GM18498 (cell line): ENCODE data around the gene TP63.
A peak's percentile ranks its signal among the peaks of the same experiment; 100 is the strongest.

Experiments used
- ATAC-seq: cut with Tn5 transposase; IDR thresholded peaks from one replicate; pipeline ENCODE4 v1.9.1; 2021; ENCODE audit warnings: mild to moderate bottlenecking, moderate library complexity; ENCODE audit not compliant: unreplicated experiment

TP63 gene

GRCh38 chr3:189806171-189806951 lies 175.2 kb downstream of the TP63 start:
- no peak for ATAC-seq

DNA sequence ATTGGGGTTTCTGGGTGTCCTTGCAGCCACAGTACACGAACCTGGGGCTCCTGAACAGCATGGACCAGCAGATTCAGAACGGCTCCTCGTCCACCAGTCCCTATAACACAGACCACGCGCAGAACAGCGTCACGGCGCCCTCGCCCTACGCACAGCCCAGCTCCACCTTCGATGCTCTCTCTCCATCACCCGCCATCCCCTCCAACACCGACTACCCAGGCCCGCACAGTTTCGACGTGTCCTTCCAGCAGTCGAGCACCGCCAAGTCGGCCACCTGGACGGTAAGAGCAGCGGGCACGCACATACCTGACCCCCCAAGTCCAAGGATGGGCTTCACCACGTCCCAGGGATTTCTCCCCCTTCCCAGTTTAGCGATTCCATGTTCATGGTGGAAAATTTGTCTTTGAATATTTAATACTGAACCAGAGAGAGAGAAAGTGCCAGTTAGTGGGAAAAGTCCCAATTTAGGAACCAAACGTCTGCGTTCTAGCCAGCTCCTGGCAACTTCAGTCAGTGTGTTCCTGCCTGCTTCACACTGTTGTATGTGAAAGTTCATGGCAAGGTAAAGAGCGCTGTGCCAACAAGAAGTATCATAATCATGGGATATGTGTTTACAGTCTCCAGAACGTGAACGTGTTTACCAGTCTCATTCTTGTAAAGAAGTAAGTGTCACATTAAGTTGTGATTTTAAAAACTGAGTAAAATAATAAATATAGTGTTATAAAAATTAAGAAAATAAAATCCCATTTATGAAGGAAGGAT lies 177.2 kb downstream of the TP63 start:
- no peak for ATAC-seq

- ATAC-seq = no peak
These were observed 178.4 kb downstream of the TP63 start for GRCh38 chr3:189809583-189809982.

DNA sequence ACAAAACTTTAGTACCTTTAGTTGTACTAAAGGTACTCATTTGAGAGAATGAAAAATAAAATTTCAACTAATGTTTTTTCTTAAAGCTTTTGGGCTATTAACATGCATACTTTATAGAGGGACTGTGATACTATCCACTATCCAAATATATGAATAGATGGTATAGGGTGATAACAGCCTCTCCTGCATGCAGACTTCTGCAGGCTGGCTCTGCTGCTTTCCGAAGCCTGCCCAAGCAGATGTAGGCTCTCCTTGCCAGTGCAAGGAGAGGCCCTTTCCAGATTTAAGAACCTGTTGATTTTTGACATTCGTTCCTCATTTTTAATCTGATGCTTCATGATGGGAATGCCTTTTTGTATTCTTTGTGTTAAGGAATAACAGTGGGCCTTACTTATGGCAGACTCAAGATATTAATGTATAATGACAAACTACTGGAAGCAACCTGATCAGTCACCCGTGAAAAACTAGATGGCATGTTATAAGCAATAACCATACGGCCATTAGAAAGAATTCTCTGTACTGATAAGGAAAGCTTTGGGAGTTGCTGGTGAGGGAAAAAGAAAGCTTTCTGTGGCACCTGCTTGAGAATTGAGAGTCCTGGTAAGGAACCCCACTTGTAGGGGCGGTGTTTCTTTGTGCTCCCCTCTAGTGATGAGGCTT lies 181.7 kb downstream of the TP63 start:
- ATAC-seq = no peak

DNA sequence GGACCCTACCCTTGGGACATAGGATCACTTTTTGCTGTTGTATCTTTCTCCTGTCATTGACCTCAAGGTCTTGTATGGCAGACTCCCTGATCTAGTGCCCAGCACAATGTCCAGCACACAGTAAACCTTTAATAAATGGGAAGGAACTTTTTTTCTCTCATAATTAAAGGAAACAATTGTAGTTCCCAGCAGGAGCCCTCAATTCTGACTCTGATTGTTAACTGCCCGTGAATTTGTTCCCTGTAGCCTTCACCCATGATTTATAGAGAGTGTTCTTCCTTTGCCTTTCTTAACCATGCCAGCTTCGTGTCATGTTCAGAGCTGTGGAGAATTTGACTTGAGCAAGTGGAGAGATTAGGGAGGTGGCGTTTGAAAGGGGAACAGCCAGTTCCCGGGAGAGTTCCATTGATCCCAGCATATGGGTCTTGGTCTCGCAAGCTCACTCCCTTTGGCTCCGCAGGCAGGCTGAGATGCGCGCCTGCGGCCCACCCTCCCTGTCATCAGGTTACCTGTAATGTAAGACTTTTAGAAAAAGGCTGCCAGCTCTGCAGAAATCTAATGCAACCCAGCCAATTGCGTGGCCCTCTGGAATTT lies 182.6 kb downstream of the TP63 start:
- ATAC-seq = no peak

- ATAC-seq = peak; percentile 68
These were observed 189.2 kb downstream of the TP63 start for GRCh38 chr3:189820365-189820720.

GRCh38 chr3:189821262-189821661 lies 190.1 kb downstream of the TP63 start:
- no peak for ATAC-seq

DNA sequence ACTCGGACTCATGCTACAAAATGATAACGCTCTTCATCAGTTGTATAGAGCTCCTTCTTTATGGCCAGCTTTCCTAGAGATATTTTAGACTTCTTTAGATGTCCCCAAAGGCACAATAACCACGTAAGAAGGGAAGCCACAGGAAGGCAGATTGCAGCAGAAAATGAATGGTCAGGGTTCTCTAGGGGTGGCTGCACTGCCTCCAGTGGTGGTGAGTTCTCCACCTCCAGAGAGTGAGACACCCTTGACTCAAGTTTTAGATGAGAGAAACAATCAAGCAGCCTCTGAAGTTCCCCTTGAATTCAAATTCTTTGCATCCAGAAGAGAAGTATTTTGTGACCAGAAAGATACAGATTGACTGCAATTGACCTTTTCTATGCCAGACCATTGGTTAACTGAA lies 191.5 kb downstream of the TP63 start:
- no peak for ATAC-seq

GRCh38 chr3:189824629-189825312 lies 193.6 kb downstream of the TP63 start:
- ATAC-seq = no peak

- ATAC-seq = no peak
These were observed 195.4 kb downstream of the TP63 start for GRCh38 chr3:189826566-189826965.

DNA sequence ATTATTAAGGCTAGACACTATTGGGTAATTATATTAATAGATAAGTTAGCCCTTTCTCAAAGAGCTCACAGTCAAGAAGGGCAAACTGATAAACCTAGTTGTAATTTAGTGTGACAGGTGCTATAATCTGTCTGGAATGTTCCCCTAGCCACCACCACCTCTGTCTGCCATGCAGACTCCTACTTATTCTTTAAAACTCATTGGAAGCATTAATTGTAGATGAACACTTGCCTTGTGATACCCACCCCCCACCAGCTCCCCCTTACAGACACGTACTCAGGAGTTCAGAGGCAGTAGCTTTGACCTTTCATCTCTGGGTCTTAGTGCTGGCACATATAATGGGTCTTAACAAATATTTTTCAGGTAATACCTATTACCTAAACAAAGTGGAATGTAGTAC lies 195.9 kb downstream of the TP63 start:
- ATAC-seq = no peak

DNA sequence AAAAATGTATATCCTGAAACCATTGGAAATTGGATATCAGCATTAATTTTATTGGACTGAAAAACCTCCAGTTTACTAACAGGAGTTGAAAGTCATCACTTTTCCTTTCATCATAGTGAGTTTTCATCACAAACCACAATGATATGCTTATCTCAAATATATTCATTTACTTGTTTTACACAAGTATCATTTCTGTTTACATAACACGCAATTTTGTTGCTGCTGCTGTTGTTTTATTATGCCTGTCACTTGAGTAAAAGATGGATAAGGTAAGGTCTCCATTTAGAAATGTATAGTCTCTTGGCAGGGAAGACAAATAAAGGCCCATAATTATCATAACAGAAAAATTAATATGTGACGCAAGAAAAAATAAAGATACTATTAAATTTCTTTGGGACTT lies 199.2 kb downstream of the TP63 start:
- ATAC-seq = no peak

DNA sequence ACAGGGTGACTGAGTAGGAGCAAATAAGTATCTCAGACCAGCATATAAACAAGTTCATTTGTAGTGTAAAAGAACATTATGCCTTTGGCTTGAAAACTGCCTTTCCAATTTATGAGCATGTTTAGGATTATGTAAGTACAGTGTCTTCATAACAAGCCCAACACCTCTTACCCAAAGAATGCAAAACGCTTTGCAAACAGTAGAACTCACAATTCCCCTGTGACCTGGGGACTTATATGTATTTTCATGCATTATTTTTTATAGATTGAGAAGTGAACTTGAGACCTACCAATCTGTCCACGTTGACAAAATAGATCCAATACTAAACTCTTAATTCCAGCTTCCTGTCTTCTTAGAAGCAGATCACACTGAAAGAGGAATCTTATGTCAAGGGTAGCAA lies 202.1 kb downstream of the TP63 start:
- no peak for ATAC-seq

GRCh38 chr3:189833996-189834395 lies 202.8 kb downstream of the TP63 start:
- ATAC-seq = no peak

GRCh38 chr3:189834462-189834861 lies 203.3 kb downstream of the TP63 start:
- ATAC-seq = no peak

- no peak for ATAC-seq
These were observed 205.6 kb downstream of the TP63 start for GRCh38 chr3:189836795-189837194.

GRCh38 chr3:189838291-189838690 lies 207.1 kb downstream of the TP63 start:
- ATAC-seq = no peak

GRCh38 chr3:189839576-189839975 lies 208.4 kb downstream of the TP63 start:
- no peak for ATAC-seq

- ATAC-seq = no peak
These were observed 210.4 kb downstream of the TP63 start for GRCh38 chr3:189841473-189842205.
